Nephron (organoid): ENCODE data around the gene CACNA2D3.

Experiments used
- H3K27ac Mint-ChIP-seq, 3 experiments: 2 replicates each; pipeline ENCODE4 v1.8.0; 2020; ENCODE audit warnings: mixed read lengths in 3 of 3, mild to moderate bottlenecking in 2 of 3, moderate library complexity in 1 of 3
- H3K27me3 Mint-ChIP-seq: 2 replicates; pipeline ENCODE4 v1.8.0; 2021; ENCODE audit warnings: low read depth, mild to moderate bottlenecking, moderate library complexity, mixed read lengths
- H3K36me3 Mint-ChIP-seq: 2 replicates; pipeline ENCODE4 v1.8.0; 2020; ENCODE audit warnings: low read depth, mixed read lengths
- H3K4me1 Mint-ChIP-seq: 2 replicates; pipeline ENCODE4 v1.8.0; 2020; ENCODE audit warnings: mixed read lengths
- H3K4me3 Mint-ChIP-seq, 3 experiments: 2 replicates each; pipeline ENCODE4 v1.8.0; 2020; ENCODE audit warnings: mild to moderate bottlenecking in 3 of 3, mixed read lengths in 3 of 3, moderate library complexity in 2 of 3
- H3K9me3 Mint-ChIP-seq: 2 replicates; pipeline ENCODE4 v1.8.0; 2020; ENCODE audit warnings: mixed read lengths
- TF ChIP-seq, protein P1 (sequence below), 3 experiments: fragments of 200-600 bp; sonication (generic); IDR thresholded peaks; one replicate each; pipeline ENCODE4 v1.5.0; 2021; ENCODE audit warnings: antibody characterized with exemption in 3 of 3; ENCODE audit not compliant: unreplicated experiment in 3 of 3

Gene CACNA2D3

GRCh38 chr3:54964081-54964480, 841.7 kb downstream of the CACNA2D3 start:
- no peaks in the 10 kb centered on the region for H3K36me3 Mint-ChIP-seq
- no peak overlapping the region for H3K27ac Mint-ChIP-seq
- no peak overlapping the region for H3K4me3 Mint-ChIP-seq
- no peaks in the 10 kb centered on the region for H3K9me3 Mint-ChIP-seq
- H3K27me3 Mint-ChIP-seq = peaks cover 9% of the 10 kb centered on the region
- H3K4me1 Mint-ChIP-seq = peaks cover 29% of the 10 kb centered on the region
- TF ChIP-seq, protein P1, sequence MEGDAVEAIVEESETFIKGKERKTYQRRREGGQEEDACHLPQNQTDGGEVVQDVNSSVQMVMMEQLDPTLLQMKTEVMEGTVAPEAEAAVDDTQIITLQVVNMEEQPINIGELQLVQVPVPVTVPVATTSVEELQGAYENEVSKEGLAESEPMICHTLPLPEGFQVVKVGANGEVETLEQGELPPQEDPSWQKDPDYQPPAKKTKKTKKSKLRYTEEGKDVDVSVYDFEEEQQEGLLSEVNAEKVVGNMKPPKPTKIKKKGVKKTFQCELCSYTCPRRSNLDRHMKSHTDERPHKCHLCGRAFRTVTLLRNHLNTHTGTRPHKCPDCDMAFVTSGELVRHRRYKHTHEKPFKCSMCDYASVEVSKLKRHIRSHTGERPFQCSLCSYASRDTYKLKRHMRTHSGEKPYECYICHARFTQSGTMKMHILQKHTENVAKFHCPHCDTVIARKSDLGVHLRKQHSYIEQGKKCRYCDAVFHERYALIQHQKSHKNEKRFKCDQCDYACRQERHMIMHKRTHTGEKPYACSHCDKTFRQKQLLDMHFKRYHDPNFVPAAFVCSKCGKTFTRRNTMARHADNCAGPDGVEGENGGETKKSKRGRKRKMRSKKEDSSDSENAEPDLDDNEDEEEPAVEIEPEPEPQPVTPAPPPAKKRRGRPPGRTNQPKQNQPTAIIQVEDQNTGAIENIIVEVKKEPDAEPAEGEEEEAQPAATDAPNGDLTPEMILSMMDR (IDR thresholded peaks at IDR 0.05; ENCODE audit: unreplicated experiment in 3 of 3) = no peak

DNA sequence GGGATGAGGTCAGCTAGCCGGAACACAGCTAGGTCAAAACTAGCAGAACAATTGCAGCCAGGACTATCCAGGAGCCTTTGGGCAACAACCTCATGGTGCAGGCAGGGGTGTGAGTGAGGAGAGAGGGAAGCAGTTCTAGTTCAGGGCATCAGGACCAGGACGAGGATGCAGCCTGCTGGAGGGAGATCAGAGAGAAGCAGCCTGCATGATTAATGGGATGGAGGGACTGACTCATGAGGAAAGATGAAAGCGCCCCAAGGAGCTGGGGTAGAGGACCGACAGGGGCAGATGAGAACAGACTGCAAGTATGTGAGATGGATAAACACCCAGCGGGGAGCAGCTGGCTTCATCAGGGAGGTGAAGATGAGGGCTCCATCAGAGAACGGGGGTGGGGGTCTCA, 843.4 kb downstream of the CACNA2D3 start:
- H3K4me3 Mint-ChIP-seq = peak overlapping the region in 1 of 3 experiments; percentile 11
- peaks cover 9% of the 10 kb centered on the region for H3K27me3 Mint-ChIP-seq
- H3K27ac Mint-ChIP-seq = no peak overlapping the region
- TF ChIP-seq, protein P1 (IDR thresholded peaks at IDR 0.05; ENCODE audit: unreplicated experiment in 3 of 3) = no peak
- H3K36me3 Mint-ChIP-seq = no peaks in the 10 kb centered on the region
- no peaks in the 10 kb centered on the region for H3K9me3 Mint-ChIP-seq
- H3K4me1 Mint-ChIP-seq = peaks cover 22% of the 10 kb centered on the region

GRCh38 chr3:54966979-54967378, 844.6 kb downstream of the CACNA2D3 start:
- peaks cover 9% of the 10 kb centered on the region for H3K27me3 Mint-ChIP-seq

DNA sequence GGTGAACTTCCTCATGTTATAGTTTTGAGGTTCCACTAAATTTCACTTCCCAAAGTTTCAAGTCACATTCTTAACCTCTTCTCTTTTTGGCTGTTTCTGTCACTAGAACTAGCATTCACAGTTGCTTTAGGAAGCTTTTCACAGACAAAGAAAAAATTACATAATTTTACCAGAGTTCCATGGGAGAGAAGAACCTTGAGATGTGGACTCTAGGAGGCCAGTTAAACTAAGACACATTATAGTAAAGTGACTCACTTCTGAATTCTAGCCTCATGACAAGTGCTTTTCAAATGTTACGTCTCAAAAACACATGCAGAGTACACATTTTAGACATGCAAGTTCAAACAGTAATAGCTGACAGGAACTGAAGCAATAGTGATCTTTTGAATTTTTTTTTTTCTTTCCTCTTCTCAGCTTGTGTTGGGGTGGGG, 845.4 kb downstream of the CACNA2D3 start:
- TF ChIP-seq, protein P1 (IDR thresholded peaks at IDR 0.05; ENCODE audit: unreplicated experiment in 3 of 3) = no peak
- Mint-ChIP-seq H3K27ac (no peak overlapping the region), H3K27me3 (peaks cover 9% of the 10 kb centered on the region), H3K4me3 (no peak overlapping the region), H3K36me3 (no peaks in the 10 kb centered on the region), H3K9me3 (no peaks in the 10 kb centered on the region), H3K4me1 (peaks cover 26% of the 10 kb centered on the region)

More at GRCh38 chr3:54966979-54967378, 844.6 kb downstream of the CACNA2D3 start:
- H3K36me3 Mint-ChIP-seq = no peaks in the 10 kb centered on the region
- TF ChIP-seq, protein P1 (IDR thresholded peaks at IDR 0.05; ENCODE audit: unreplicated experiment in 3 of 3) = no peak
- H3K9me3 Mint-ChIP-seq = no peaks in the 10 kb centered on the region
- H3K27ac Mint-ChIP-seq = no peak overlapping the region
- no peak overlapping the region for H3K4me3 Mint-ChIP-seq
- peaks cover 26% of the 10 kb centered on the region for H3K4me1 Mint-ChIP-seq

DNA sequence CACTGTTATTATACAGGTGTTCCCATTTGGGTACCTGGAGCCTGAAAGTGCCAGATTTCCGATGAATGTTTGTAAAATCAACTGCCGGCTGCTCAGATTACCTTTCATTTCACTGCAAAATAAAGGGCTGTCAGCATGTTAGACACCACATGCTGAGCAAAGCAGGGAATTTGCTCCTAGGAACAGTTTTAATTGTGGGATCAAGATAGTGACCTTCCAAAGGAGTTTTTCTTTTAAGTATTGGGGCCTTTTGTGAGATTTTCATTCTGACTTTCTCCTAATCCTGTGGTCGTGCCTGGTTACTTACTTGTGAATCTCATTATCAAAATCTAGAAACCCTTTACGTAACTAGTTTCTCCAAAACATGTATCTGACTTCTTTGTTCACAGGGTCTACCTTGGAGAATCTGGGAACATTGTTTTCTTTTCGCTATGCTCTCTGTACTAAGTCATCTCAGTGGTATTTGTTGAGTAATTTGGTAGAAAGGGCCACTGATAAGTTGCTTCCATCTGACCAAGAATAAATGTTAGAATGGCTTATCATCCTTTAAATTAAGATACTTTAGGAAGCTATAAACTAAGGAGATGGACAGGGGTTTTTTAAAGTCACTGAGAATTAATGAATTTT, 846.3 kb downstream of the CACNA2D3 start:
- H3K27me3 Mint-ChIP-seq = peaks cover 10% of the 10 kb centered on the region
- H3K4me3 Mint-ChIP-seq = no peak overlapping the region
- no peaks in the 10 kb centered on the region for H3K9me3 Mint-ChIP-seq
- peaks cover 26% of the 10 kb centered on the region for H3K4me1 Mint-ChIP-seq
- H3K27ac Mint-ChIP-seq = no peak overlapping the region
- TF ChIP-seq, protein P1 (IDR thresholded peaks at IDR 0.05; ENCODE audit: unreplicated experiment in 3 of 3) = no peak
- H3K36me3 Mint-ChIP-seq = no peaks in the 10 kb centered on the region

DNA sequence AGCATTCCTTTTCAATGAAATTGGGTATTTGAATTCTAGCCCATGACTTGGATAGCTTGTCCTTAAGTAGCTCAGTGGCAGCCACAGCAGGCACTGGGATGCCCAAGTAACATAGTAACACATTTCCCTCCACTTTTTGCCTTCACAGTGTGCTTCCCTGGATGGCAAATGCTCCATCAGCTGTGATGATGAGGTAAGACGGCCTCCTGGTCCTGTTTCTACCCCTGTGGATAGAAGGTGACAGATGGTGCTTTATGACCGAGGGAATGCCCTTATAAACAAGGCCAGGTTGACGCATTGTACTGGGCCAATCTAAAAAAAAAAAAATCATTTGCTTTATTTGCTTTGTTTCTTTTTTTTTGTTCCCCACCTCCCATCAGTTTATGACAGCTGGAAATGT, 847.3 kb downstream of the CACNA2D3 start:
- H3K9me3 Mint-ChIP-seq = no peaks in the 10 kb centered on the region
- H3K4me1 Mint-ChIP-seq = peaks cover 20% of the 10 kb centered on the region
- TF ChIP-seq, protein P1 (IDR thresholded peaks at IDR 0.05; ENCODE audit: unreplicated experiment in 3 of 3) = no peak
- H3K4me3 Mint-ChIP-seq = no peak overlapping the region
- H3K36me3 Mint-ChIP-seq = no peaks in the 10 kb centered on the region
- H3K27ac Mint-ChIP-seq = no peak overlapping the region
- H3K27me3 Mint-ChIP-seq = peaks cover 9% of the 10 kb centered on the region
